ENCODE data around the gene SERPING1.

Gene SERPING1

DNA sequence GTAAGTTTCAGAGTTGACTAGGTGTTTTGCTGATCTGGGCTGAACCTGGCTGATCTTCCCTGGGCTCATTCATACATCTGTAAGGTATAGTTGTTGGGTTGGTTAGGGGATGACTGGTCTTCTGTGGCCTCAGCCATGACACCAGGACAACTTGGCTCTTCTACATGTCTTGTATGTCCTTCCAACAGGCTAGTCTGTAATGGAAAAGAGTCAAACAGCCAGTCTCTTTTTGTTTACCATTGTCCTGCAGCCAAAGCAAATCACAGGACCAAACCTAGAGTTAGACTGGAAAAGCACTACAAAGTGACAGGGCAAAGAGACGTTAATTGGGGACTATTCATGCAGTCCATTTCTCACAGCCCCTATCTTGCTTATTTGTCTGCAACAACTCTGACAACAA is 17.8 kb downstream of the SERPING1 start:
- Mint-ChIP-seq H3K27ac (no peak overlapping the region), H3K4me3 (no peak overlapping the region), H3K9me3 (ENCODE audit: low read depth) (peaks cover 3% of the 10 kb centered on the region), H3K27me3 (peaks cover 6% of the 10 kb centered on the region), H3K4me1 (ENCODE audit: low read depth) (no peaks in the 10 kb centered on the region), H3K36me3 (no peaks in the 10 kb centered on the region)

DNA sequence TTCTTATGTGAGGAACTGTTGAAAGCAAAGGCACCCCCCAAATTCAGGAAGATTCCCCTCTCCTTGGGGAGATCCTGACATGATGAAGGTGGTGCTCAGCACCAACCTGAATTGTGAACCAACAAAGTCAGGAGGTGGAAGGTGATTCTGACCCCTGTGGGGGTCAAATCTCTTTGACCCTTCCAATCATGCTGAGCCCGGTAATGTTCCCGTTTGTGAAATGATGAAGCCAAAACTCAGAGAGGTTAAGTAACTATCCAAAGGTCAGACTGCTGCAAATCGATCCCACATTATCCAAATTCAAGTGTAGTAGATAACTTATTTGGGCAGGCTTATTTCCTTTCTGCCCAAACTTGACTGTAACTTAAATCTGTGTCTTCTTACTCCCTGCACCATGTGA is 19.1 kb downstream of the SERPING1 start:
- H3K4me1 Mint-ChIP-seq (ENCODE audit: low read depth) = no peaks in the 10 kb centered on the region
- H3K4me3 Mint-ChIP-seq = no peak overlapping the region
- no peak overlapping the region for H3K27ac Mint-ChIP-seq

DNA sequence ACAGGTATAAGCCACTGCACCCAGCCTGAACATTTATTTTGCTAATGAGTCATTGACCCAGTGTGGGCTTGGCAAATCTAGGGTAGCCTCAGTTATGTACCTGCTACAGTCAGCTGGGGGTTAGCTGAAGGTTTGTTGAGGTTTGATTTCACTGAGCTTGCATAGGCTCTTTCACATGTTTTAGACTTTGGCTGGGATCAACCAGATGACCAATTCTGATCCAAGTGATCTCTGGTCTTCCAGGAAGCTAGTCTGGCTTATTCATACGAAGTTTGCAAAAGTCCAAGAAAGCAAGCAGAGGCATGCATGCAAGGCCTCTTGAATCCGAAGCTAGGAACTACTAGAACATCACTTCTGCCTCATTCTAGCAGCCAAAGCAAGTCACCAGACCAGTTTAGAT is 21.0 kb downstream of the SERPING1 start:
- Mint-ChIP-seq H3K4me3 (no peak overlapping the region), H3K4me1 (ENCODE audit: low read depth) (no peaks in the 10 kb centered on the region), H3K36me3 (peaks cover 3% of the 10 kb centered on the region), H3K9me3 (ENCODE audit: low read depth) (peaks cover 3% of the 10 kb centered on the region), H3K27me3 (peaks cover 8% of the 10 kb centered on the region), H3K27ac (no peak overlapping the region)

More for the DNA sequence above, 19.1 kb downstream of the SERPING1 start:
- Mint-ChIP-seq H3K36me3 (peaks cover 3% of the 10 kb centered on the region), H3K9me3 (ENCODE audit: low read depth) (peaks cover 3% of the 10 kb centered on the region), H3K27me3 (peaks cover 6% of the 10 kb centered on the region)

DNA sequence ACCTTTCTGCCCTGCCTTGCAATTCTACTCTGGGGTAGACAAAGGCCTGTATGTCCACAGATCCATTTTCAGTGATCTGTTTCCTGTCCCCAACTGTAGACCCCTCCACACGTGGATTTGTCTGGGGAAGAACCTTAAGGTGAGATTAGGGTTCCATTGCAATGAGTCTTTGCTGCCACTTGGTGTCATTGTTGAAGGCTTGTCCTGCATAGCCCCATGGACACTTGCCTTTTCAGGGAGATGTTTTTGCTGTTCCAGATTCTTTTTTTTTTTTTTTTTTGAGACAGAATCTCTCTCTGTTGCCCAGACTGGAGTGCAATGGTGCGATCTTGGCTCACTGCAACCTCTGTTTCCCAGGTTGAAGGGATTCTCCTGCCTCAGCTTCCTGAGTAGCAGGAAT is 21.8 kb downstream of the SERPING1 start:
- Mint-ChIP-seq H3K36me3 (peaks cover 3% of the 10 kb centered on the region), H3K27me3 (peaks cover 6% of the 10 kb centered on the region), H3K4me3 (no peak overlapping the region), H3K4me1 (ENCODE audit: low read depth) (no peaks in the 10 kb centered on the region), H3K27ac (no peak overlapping the region), H3K9me3 (ENCODE audit: low read depth) (peaks cover 3% of the 10 kb centered on the region)

DNA sequence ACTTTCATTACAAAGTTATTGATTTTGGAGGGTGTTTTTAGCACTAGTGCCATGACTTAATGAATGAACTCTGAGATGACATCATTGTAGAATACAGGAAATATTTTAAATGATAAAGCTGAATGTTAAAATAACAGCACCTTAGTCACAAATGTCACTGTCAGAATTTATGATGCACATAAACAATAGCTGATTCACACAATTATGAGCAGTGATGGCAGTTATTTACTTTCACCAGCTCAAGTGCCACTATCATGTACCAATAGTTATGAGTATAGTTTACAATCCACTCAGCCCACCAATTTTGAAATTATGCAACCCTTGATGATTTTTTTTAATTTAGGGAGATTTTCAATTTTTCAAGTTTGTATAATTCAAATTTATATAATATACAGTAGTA is 23.0 kb downstream of the SERPING1 start:
- Mint-ChIP-seq H3K9me3 (ENCODE audit: low read depth) (peaks cover 3% of the 10 kb centered on the region), H3K36me3 (peaks cover 3% of the 10 kb centered on the region), H3K4me1 (ENCODE audit: low read depth) (no peaks in the 10 kb centered on the region), H3K27ac (no peak overlapping the region), H3K27me3 (peaks cover 6% of the 10 kb centered on the region), H3K4me3 (no peak overlapping the region)

DNA sequence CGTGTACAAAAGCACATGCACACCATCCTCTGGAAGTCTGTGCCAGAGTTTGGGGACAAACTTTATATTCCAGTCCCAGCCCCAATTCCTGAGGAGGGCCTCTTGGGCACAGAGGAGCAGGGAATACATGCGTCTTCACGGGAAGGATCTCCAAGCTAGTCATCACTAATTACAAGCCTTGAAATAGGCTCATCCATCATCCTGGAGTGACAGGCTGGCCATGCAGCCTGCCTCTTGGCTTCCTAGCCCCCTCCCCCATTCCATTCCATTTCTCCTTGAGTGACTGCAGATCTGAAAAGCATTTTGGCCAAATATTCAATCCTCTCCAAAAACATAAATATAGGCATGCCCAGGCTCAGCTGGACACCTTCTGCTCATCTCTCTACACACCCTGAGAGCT is 24.8 kb downstream of the SERPING1 start:
- Mint-ChIP-seq H3K36me3 (peaks cover 3% of the 10 kb centered on the region), H3K9me3 (ENCODE audit: low read depth) (peaks cover 3% of the 10 kb centered on the region), H3K4me1 (ENCODE audit: low read depth) (no peaks in the 10 kb centered on the region), H3K27me3 (peaks cover 4% of the 10 kb centered on the region), H3K27ac (no peak overlapping the region), H3K4me3 (no peak overlapping the region)

DNA sequence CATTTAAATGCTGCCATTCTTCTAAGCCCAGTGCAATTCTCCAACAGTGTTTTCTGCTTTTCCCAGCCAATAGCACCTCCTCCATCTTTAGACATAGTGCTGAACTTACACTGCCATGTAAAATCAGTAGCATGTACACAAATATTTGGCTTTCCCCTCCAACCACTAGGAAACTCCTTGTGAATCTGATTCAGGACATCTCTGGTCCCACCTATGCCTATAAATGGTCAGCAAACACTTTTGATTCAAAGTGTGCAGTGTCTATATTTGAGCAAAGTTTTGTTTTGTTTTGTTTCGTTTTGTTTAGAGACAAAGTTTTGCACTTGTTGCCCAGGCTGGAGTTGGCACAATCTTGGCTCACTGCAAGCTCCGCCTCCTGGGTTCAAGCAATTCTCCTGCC is 27.4 kb downstream of the SERPING1 start:
- no peak overlapping the region for H3K27ac Mint-ChIP-seq
- peaks cover 4% of the 10 kb centered on the region for H3K27me3 Mint-ChIP-seq
- peaks cover 2% of the 10 kb centered on the region for H3K9me3 Mint-ChIP-seq (ENCODE audit: low read depth)
- no peaks in the 10 kb centered on the region for H3K4me1 Mint-ChIP-seq (ENCODE audit: low read depth)
- H3K4me3 Mint-ChIP-seq = no peak overlapping the region
- peaks cover 3% of the 10 kb centered on the region for H3K36me3 Mint-ChIP-seq

DNA sequence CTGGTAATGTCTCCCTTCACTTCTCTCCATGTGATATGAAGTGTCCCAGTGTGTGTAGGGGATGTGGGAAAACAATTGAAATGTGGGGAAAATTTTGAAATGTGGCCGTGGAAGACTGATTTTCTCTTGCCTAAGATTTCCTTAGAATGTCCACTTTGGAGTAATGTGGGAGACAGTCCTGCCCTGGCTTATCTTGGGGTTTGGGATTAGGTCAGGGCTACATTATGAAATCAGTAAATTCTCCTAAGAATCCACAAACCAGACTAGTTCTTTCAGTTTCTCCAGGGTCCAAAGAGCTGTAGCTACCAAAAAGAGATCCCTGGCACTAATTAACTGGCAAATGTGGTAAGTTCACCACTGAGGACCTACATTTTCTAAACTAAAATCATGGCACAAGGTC is 29.4 kb downstream of the SERPING1 start:
- no peak overlapping the region for H3K4me3 Mint-ChIP-seq
- no peaks in the 10 kb centered on the region for H3K4me1 Mint-ChIP-seq (ENCODE audit: low read depth)
- H3K27ac Mint-ChIP-seq = no peak overlapping the region
- H3K27me3 Mint-ChIP-seq = peaks cover 8% of the 10 kb centered on the region
- no peaks in the 10 kb centered on the region for H3K9me3 Mint-ChIP-seq (ENCODE audit: low read depth)
- H3K36me3 Mint-ChIP-seq = no peaks in the 10 kb centered on the region

DNA sequence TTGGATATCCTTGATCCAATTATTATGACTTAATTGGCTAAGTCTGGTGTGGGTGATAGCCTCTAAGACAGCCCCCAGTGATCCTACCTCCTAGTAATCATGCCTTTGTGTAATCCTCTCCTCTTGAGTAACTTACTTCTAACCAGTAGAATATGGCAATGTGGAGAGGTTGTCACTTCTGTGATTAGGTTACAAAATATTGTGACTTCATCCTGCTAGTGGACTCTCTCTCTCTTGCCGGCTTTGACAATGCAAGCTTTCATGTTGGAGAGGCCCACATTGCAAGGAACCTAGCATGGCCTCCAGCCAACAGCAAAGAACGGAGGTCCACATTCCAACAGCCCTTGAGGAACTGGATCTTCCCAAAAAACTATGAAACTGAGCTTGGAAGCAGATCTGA is 32.7 kb downstream of the SERPING1 start:
- no peaks in the 10 kb centered on the region for H3K9me3 Mint-ChIP-seq (ENCODE audit: low read depth)
- no peaks in the 10 kb centered on the region for H3K36me3 Mint-ChIP-seq
- H3K4me3 Mint-ChIP-seq = no peak overlapping the region
- H3K27me3 Mint-ChIP-seq = peaks cover 9% of the 10 kb centered on the region
- no peaks in the 10 kb centered on the region for H3K4me1 Mint-ChIP-seq (ENCODE audit: low read depth)
- H3K27ac Mint-ChIP-seq = no peak overlapping the region

DNA sequence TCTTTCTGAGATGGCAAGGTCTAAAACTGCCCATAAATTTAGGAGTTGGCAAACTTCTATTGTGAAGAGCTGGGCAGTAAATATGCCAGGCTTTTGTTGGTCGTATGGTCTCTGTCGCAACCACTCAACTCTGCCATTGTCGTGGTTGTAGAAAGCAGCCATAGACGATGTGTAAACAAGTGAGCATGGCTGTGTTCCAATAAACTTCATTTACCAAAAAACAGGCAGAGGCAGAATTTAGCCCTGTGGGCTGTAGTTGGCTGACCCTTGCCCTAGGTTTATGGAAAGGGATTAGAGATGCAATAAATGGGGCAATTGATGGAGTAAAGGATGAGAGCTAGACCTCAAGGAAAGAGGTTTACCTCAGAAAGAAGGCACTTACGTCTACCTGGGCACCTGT is 34.6 kb downstream of the SERPING1 start:
- Mint-ChIP-seq H3K4me3 (no peak overlapping the region), H3K27ac (no peak overlapping the region), H3K9me3 (ENCODE audit: low read depth) (no peaks in the 10 kb centered on the region), H3K4me1 (ENCODE audit: low read depth) (no peaks in the 10 kb centered on the region), H3K27me3 (peaks cover 11% of the 10 kb centered on the region), H3K36me3 (no peaks in the 10 kb centered on the region)

DNA sequence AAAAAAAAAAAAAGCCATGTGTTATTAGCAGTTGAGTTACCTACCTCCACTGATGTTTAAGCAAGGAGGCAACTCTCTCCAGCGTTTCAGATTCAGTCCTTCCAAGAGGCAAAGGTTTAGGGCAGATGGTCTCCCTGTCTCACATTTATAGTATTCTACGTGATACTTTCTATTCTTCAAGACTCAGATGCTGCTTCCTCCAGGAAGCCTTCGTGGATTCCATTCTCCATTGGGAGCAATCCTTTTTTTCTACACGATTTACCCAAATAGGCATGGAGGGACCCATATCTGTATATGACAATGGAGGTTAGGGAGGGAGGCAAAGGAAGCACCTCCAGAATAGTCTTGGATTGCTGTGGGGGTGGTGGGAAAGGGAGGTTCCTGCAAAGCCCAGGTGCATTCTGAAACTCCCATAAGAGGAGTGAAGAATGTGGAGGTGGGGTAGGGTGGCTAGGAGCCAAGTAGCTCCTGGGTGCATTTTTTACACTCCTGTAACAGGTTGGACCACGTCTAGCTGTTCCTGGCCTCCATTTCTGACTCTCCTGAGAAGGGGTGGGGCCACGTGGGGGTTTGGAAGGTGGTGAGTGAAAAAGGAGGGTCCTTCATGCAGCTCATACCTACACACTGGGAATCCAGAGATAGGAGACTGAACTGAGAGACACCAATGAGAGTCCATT is 36.0 kb downstream of the SERPING1 start:
- Mint-ChIP-seq H3K36me3 (no peaks in the 10 kb centered on the region), H3K4me1 (ENCODE audit: low read depth) (peaks cover 4% of the 10 kb centered on the region), H3K9me3 (ENCODE audit: low read depth) (no peaks in the 10 kb centered on the region), H3K4me3 (no peak overlapping the region), H3K27ac (no peak overlapping the region), H3K27me3 (peaks cover 11% of the 10 kb centered on the region)

DNA sequence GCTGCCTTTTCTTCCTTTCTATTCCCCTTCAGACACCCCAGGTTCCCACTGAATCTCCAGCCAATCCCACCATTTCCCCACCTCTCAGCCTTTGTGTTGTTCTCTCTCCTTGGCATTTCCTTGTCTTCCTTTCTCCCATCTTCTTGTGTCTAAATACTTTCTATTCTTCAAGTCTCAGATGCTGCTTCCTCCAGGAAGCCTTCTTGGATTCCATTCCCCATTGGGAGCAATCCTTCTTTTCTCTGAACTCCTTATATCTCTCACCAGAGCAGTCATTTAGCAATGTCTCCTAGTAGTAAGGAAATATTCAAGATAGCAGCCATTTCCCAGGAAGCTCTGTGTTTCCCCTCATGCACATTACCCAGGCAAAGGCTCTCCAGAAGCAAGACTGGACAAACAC is 36.8 kb downstream of the SERPING1 start:
- H3K9me3 Mint-ChIP-seq (ENCODE audit: low read depth) = no peaks in the 10 kb centered on the region
- peaks cover 10% of the 10 kb centered on the region for H3K4me1 Mint-ChIP-seq (ENCODE audit: low read depth)
- peaks cover 11% of the 10 kb centered on the region for H3K27me3 Mint-ChIP-seq
- H3K27ac Mint-ChIP-seq = no peak overlapping the region
- no peak overlapping the region for H3K4me3 Mint-ChIP-seq
- H3K36me3 Mint-ChIP-seq = no peaks in the 10 kb centered on the region

DNA sequence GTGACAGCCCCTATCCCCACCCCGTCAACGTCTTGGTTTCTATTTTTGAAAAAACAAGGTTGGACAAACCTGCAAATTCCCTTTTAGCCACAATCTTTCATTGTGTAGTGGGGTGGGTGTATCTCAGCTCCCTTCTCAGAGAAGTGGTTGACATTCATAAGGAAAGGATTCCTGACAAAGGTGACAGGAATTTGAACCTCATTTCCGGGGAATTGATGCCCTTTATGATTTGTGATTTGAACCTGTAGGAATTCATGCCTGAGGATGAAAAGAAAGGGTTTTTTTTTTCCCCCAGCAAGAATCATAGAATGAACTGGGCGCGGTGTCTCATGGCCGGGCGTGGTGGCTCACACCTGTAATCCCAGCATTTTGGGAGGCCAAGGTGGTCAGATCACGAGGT is 37.8 kb downstream of the SERPING1 start:
- H3K27me3 Mint-ChIP-seq = peaks cover 11% of the 10 kb centered on the region
- no peaks in the 10 kb centered on the region for H3K9me3 Mint-ChIP-seq (ENCODE audit: low read depth)
- no peak overlapping the region for H3K4me3 Mint-ChIP-seq
- no peak overlapping the region for H3K27ac Mint-ChIP-seq
- H3K36me3 Mint-ChIP-seq = no peaks in the 10 kb centered on the region
- peaks cover 14% of the 10 kb centered on the region for H3K4me1 Mint-ChIP-seq (ENCODE audit: low read depth)

DNA sequence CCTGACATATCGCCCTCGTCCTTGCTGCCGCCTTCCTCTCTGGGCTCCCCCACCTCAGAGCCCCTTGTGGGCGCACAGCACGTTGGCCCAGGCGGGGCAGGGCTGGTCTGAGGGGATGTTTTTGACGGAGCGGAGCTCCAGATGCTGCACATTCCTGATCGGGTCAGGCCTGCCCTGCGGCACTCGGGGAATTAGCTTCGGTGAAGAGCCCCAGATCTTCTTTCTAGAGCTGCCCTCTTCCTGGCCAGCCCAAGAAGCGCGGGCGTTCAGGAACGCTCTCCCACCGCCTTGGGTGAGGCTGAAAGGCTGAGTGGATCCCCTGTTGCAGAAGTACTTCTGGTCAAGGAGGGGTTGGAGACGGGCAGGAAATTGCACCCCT is 40.1 kb downstream of the SERPING1 start:
- H3K36me3 Mint-ChIP-seq = no peaks in the 10 kb centered on the region
- no peaks in the 10 kb centered on the region for H3K9me3 Mint-ChIP-seq (ENCODE audit: low read depth)
- H3K27me3 Mint-ChIP-seq = peaks cover 8% of the 10 kb centered on the region
- no peak overlapping the region for H3K27ac Mint-ChIP-seq
- H3K4me1 Mint-ChIP-seq (ENCODE audit: low read depth) = peaks cover 14% of the 10 kb centered on the region
- peak overlapping the region; percentile 88 for H3K4me3 Mint-ChIP-seq

DNA sequence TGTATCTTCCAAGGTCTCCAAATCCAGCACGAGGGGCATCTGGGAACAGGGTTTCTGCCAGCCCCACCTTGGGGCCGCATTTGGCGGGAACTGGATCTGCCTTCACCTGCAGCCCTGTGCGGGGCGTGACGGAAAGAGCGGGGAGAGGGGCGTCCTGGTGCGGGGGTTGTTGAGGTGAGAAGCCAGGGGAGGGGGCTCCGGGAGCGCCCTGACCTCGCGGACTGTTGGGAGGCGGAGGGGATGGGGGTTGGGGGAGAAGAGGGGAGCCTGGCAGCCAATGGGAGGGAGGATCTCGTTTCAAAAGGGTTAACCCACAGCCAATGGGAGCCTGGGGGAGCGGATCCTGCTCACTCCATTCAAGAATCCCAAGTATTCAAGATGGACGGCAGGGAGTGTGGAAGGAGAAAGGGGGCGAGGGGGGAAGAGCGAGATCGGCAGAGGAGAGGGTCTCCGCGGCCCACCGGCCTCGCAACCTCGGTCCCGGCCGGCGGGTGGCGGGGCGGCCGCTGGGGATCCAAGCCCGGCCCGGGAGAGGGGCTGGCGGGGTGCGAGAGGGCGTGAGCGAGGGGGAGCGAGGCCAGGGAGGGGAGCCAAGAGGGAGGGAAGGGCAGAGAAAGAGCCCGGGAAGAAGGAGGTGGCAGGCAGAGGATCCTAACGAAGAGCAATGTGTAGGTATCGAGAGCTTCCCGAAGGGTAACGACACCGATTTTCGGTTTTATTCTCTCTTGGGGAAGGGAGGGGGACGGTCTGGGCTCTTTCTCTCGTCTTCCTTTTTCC is 40.7 kb downstream of the SERPING1 start:
- Mint-ChIP-seq H3K27ac (no peak overlapping the region), H3K4me1 (ENCODE audit: low read depth) (peaks cover 14% of the 10 kb centered on the region), H3K27me3 (peaks cover 8% of the 10 kb centered on the region), H3K36me3 (no peaks in the 10 kb centered on the region), H3K4me3 (peak overlapping the region; percentile 88), H3K9me3 (ENCODE audit: low read depth) (no peaks in the 10 kb centered on the region)
